OCI-LY7 (cell line): Measurements from ENCODE around the gene RPL12.

ENCODE experiments used
- CTCF ChIP-seq: fragments of 200-600 bp; sonication (generic); conservative IDR thresholded peaks from 2 replicates; pipeline ENCODE4 v1.5.1; 2014; ENCODE audit warnings: mild to moderate bottlenecking, antibody characterized with exemption, low read length, moderate library complexity, mixed read lengths
- EZH2phosphoT487 ChIP-seq: fragments of 200-600 bp; sonication (generic); IDR thresholded peaks from 2 replicates; pipeline ENCODE4 v1.6.1; 2018; ENCODE audit warnings: low read depth, borderline replicate concordance, mild to moderate bottlenecking, mixed run types, antibody characterized with exemption, low read length, moderate library complexity, mixed read lengths

DNA sequence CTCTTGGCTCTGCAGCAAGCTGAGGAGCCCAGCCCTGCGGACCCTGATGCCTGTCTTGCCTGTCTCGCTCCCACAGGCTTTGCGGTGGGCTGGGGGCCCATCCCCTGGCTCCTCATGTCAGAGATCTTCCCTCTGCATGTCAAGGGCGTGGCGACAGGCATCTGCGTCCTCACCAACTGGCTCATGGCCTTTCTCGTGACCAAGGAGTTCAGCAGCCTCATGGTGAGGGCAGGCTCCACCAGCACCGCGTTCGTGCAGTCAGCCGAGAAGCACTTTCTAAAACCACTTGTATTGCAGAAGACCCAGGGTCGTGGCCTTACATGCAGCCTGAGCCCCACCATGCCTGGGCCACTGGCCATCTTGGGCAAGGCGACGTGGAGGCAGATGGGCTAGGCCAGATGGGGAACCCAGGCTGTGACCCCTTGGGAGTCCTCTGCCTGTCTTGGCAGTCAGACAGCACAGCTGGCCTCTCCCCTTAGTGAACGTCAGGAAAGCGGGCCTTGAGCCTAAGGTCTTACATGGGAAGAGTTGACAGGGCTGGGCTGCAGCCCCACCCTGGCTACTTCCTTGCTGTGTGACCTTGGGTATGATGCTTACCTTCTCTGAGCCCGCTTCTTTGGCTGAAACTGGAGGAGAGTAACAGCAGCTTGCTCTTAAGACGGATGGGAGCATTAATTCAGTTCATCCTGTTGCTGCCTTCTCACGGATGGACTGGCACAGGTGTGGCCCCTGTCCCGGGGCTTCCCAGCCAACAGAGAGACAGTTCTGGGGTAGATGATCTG, 45.7 kb downstream of the RPL12 start:
- TF ChIP-seq CTCF (no peak), EZH2phosphoT487 (no peak)
